SK-N-SH (cell line): ENCODE measurements around the gene TDG. TPM values are rescaled to one million over a fixed set of nuclear protein-coding genes. Genes with fewer than 3 reads are reported as not detected.
A peak's percentile ranks its signal among the peaks of the same experiment; 100 is the strongest.

Experiments
- CTCF ChIA-PET: fragments of 300-600, 350-600 bp; formaldehyde crosslinking; extraction: SDS; loops from one replicate; lab custom pipeline; 2021; lab: Yijun Ruan, JAX
- POLR2A ChIA-PET: fragments of 350-600 bp; sonication (Branson Sonifier 250); formaldehyde crosslinking; extraction: SDS; loops from one replicate; lab custom pipeline; 2020; ENCODE audit warnings: antibody characterized with exemption, inconsistent platforms; lab: Yijun Ruan, JAX
- DNase-seq: peaks from one replicate; pipeline ENCODE4 v3.0.0; 2012
- H2AFZ ChIP-seq: fragments of 200-600 bp; sonication (generic); 2 replicates; pipeline ENCODE4 v1.8.1; 2016; ENCODE audit warnings: antibody characterized with exemption, mild to moderate bottlenecking, low read depth
- H3F3A ChIP-seq: fragments of 200-600 bp; sonication (generic); replicated peaks from 2 replicates; pipeline ENCODE3; 2016; ENCODE audit warnings: antibody characterized with exemption, mild to moderate bottlenecking; ENCODE audit not compliant: insufficient read depth
- H3K27ac ChIP-seq, 2 experiments: fragments of 200-500 bp in 1 of 2; fragments of 200-600 bp in 1 of 2; sonication (Bioruptor generic) in 1 of 2; sonication (generic), shearing (Covaris generic) in 1 of 2; 2 replicates each; pipeline versions ENCODE4 v1.5.1 to v1.6.1; 2014 to 2016; ENCODE audit warnings: low read depth in 2 of 2, inconsistent platforms in 1 of 2, low read length in 1 of 2, mild to moderate bottlenecking in 1 of 2, mixed read lengths in 1 of 2
- H3K27me3 ChIP-seq: fragments of 200-600 bp; sonication (generic), shearing (Covaris generic); 2 replicates; pipeline ENCODE4 v1.6.1; 2016; ENCODE audit warnings: mixed run types; ENCODE audit not compliant: insufficient read depth
- H3K36me3 ChIP-seq, 2 experiments: fragments of 200-500 bp in 1 of 2; fragments of 200-600 bp in 1 of 2; sonication (Bioruptor generic) in 1 of 2; sonication (generic) in 1 of 2; replicated peaks in 1 of 2; 2 replicates each; pipeline versions ENCODE3 to v1.5.1; 2014 to 2016; ENCODE audit warnings: low read length in 1 of 2, mild to moderate bottlenecking in 1 of 2; ENCODE audit not compliant: insufficient read depth in 2 of 2, control insufficient read depth in 1 of 2
- H3K4me1 ChIP-seq, 2 experiments: fragments of 200-500 bp in 1 of 2; fragments of 200-600 bp in 1 of 2; sonication (Bioruptor generic) in 1 of 2; sonication (generic), shearing (Covaris generic) in 1 of 2; 2 replicates each; pipeline versions ENCODE4 v1.5.1 to v1.6.1; 2014 to 2016; ENCODE audit warnings: low read depth in 1 of 2, low read length in 1 of 2, mixed run types in 1 of 2; ENCODE audit not compliant: insufficient read depth in 2 of 2, control insufficient read depth in 1 of 2
- H3K4me2 ChIP-seq: fragments of 200-600 bp; sonication (generic), shearing (Covaris generic); 2 replicates; pipeline ENCODE4 v1.6.1; 2017; ENCODE audit warnings: mixed run types
- H3K4me3 ChIP-seq, 2 experiments: fragments of 200-500 bp in 1 of 2; fragments of 200-600 bp in 1 of 2; sonication (Bioruptor generic) in 1 of 2; sonication (generic), shearing (Covaris generic) in 1 of 2; 2 replicates each; pipeline versions ENCODE4 v1.5.1 to v1.8.1; 2014 to 2016; ENCODE audit warnings: low read depth in 2 of 2, inconsistent platforms in 1 of 2, low read length in 1 of 2, mild to moderate bottlenecking in 1 of 2, mixed read lengths in 1 of 2, moderate library complexity in 1 of 2
- H3K79me2 ChIP-seq: fragments of 200-600 bp; sonication (generic); 2 replicates; pipeline ENCODE4 v1.8.1; 2017; ENCODE audit warnings: mild to moderate bottlenecking; ENCODE audit not compliant: insufficient read depth
- H3K9ac ChIP-seq: fragments of 200-600 bp; sonication (generic); 2 replicates; pipeline ENCODE4 v1.6.1; 2017; ENCODE audit warnings: mixed run types
- H3K9me2 ChIP-seq: fragments of 200-600 bp; sonication (generic); 2 replicates; pipeline ENCODE4 v1.6.1; 2017; ENCODE audit warnings: mixed run types
- H3K9me3 ChIP-seq: fragments of 200-600 bp; sonication (generic); 2 replicates; pipeline ENCODE4 v1.6.1; 2017; ENCODE audit warnings: mixed run types, mild to moderate bottlenecking, moderate library complexity
- H4K20me1 ChIP-seq: fragments of 200-600 bp; sonication (generic); 2 replicates; pipeline ENCODE4 v1.6.1; 2017; ENCODE audit warnings: mild to moderate bottlenecking, mixed run types; ENCODE audit not compliant: insufficient read depth
- CHD2 ChIP-seq: fragments of 150-350 bp; IDR thresholded peaks from 2 replicates; pipeline ENCODE4 v1.6.1; 2018; ENCODE audit warnings: low read length; ENCODE audit not compliant: partially characterized antibody
- CTCF ChIP-seq: fragments of 200-600 bp; sonication (generic); IDR thresholded peaks from 2 replicates; pipeline ENCODE4 v1.6.1; 2017; ENCODE audit warnings: antibody characterized with exemption, mild to moderate bottlenecking, moderate library complexity
- EP300 ChIP-seq, 2 experiments: IDR thresholded peaks; 2 replicates each; pipeline versions ENCODE4 v1.4.0 to v1.6.1; 2012; ENCODE audit warnings: borderline replicate concordance in 1 of 2, low read depth in 1 of 2, low read length in 1 of 2
- FOSL2 ChIP-seq: IDR thresholded peaks from 2 replicates; pipeline ENCODE4 v1.4.0; 2012; ENCODE audit warnings: low read depth, mild to moderate bottlenecking, moderate library complexity, borderline replicate concordance
- FOXJ3 ChIP-seq: sonication (generic); formaldehyde crosslinking; IDR thresholded peaks from 2 replicates; pipeline ENCODE4 v1.5.1; 2020; ENCODE audit warnings: mild to moderate bottlenecking, missing genetic modification reagents
- FOXM1 ChIP-seq: IDR thresholded peaks from 2 replicates; pipeline ENCODE4 v1.4.0; 2012; ENCODE audit warnings: low read depth, mild to moderate bottlenecking
- GATA2 ChIP-seq: sonication (generic); formaldehyde crosslinking; IDR thresholded peaks from 2 replicates; pipeline ENCODE4 v1.5.0; 2020; ENCODE audit warnings: mild to moderate bottlenecking, missing genetic modification reagents
- MAX ChIP-seq: IDR thresholded peaks from 2 replicates; pipeline ENCODE4 v1.4.0; 2012; ENCODE audit warnings: low read depth
- MEF2A ChIP-seq: IDR thresholded peaks from 2 replicates; pipeline ENCODE4 v1.4.0; 2012; ENCODE audit warnings: low read depth, borderline replicate concordance
- MXI1 ChIP-seq: IDR thresholded peaks from 2 replicates; pipeline ENCODE4 v1.6.1; 2012; ENCODE audit warnings: mild to moderate bottlenecking, low read depth, low read length, improper control_type of control experiment
- NFIC ChIP-seq: IDR thresholded peaks from 2 replicates; pipeline ENCODE4 v1.4.0; 2012; ENCODE audit warnings: borderline replicate concordance
- PBX3 ChIP-seq: IDR thresholded peaks from 2 replicates; pipeline ENCODE4; 2012
- POLR2AphosphoS5 ChIP-seq: IDR thresholded peaks from 2 replicates; pipeline ENCODE4 v1.6.1; 2012; ENCODE audit warnings: low read depth, low read length
- REST ChIP-seq: IDR thresholded peaks from 2 replicates; pipeline ENCODE4 v1.6.1; 2012; ENCODE audit warnings: mild to moderate bottlenecking, low read depth, low read length, moderate library complexity
- SIN3A ChIP-seq: IDR thresholded peaks from 2 replicates; pipeline ENCODE4 v1.6.1; 2012; ENCODE audit warnings: low read depth, mild to moderate bottlenecking, low read length, moderate library complexity, borderline replicate concordance
- TAF1 ChIP-seq: IDR thresholded peaks from 2 replicates; pipeline ENCODE4 v1.6.1; 2012; ENCODE audit warnings: low read depth, mild to moderate bottlenecking, low read length, moderate library complexity, borderline replicate concordance
- TCF12 ChIP-seq: IDR thresholded peaks from 2 replicates; pipeline ENCODE4 v1.4.0; 2012
- USF1 ChIP-seq: IDR thresholded peaks from 2 replicates; pipeline ENCODE4 v1.4.0; 2012; ENCODE audit warnings: low read depth, borderline replicate concordance
- USF2 ChIP-seq: fragments of 150-350 bp; IDR thresholded peaks from 2 replicates; pipeline ENCODE4 v1.6.1; 2017; ENCODE audit warnings: antibody characterized with exemption, low read length, low read depth, borderline replicate concordance
- ZBTB33 ChIP-seq: IDR thresholded peaks from 2 replicates; pipeline ENCODE4 v1.4.0; 2012; ENCODE audit warnings: low read depth, borderline replicate concordance
- WGBS: methylation state at CpG from one replicate; pipeline ENCODE4 v1.1.6; 2017; ENCODE audit warnings: low lambda C conversion rate; 5-methylcytosine and 5-hydroxymethylcytosine counted together
- polyA plus RNA-seq, 3 experiments: library from polyadenylated mRNA; depleted of rRNA; stranded (reverse); fragments of >200 nt; gene quantifications; 2 replicates each; pipeline ENCODE4 v1.2.3, GENCODE V29; 2012

Gene TDG
- polyA plus RNA-seq, 1 of the 3 experiments (the other 2 are of a cell fraction), result 11.3 TPM

GRCh38 chr12:103930034-103930786, 35.5 kb upstream of the TDG start, which contains the start of gene HSP90B1:
TSS of gene HSP90B1 (plus strand) at chr12:103930410. CDS start at chr12:103930516, 106 bp downstream.
- H3K9ac ChIP-seq, result peak within 1 kb of the TSS; percentile 95
- peaks cover 3% of the 10 kb centered on the region for H3F3A ChIP-seq
- CTCF ChIA-PET, result interaction anchor here (0.7 to 1.8 kb wide), 3 partner anchors 10 to 1685 kb away, joined by 3 to 6 read pairs (median 3); no protein-coding TSS in a partner anchor
- TF ChIP-seq CTCF (no peak), ZBTB33 (no peak), POLR2AphosphoS5 (peak; percentile 92), USF1 (no peak; the same call in 1 of the 2 replicates), TAF1 (peak; percentile 86), FOSL2 (no peak), TCF12 (peak; percentile 38; the same call in 1 of the 2 replicates), GATA2 (CRISPR knock-in tag) (no peak), PBX3 (peak; percentile 25; the same call in 1 of the 2 replicates), REST (no peak), FOXJ3 (CRISPR knock-in tag) (no peak), MEF2A (no peak), CHD2 (peak; percentile 55), NFIC (no peak), USF2 (no peak), EP300 (IDR thresholded peaks at IDR 0.05; ENCODE audit: borderline replicate concordance in 1 of 2, low read depth in 1 of 2, low read length in 1 of 2) (peak in 1 of 2 experiments; percentile 8; a peak in 1 of 4 replicates), MXI1 (peak; percentile 84), SIN3A (peak; percentile 29; the same call in 1 of the 2 replicates), FOXM1 (peak; percentile 99), MAX (peak; percentile 89; the same call in 1 of the 2 replicates)

More at GRCh38 chr12:103930034-103930786, 35.5 kb upstream of the TDG start, which contains the start of gene HSP90B1:
- H3K4me1 ChIP-seq, result peaks cover 15 to 22% of the 10 kb centered on the region in 2 experiments
- H3K79me2 ChIP-seq, result peaks cover 51% of the 10 kb centered on the region
- peak within 1 kb of the TSS; percentile 94 for H3K4me2 ChIP-seq
- no peaks in the 10 kb centered on the region for H3K9me3 ChIP-seq
- H4K20me1 ChIP-seq, result peaks cover 23% of the 10 kb centered on the region
- peak within 1 kb of the TSS; percentile 86 to 91 for H3K27ac ChIP-seq
- DNase-seq, result peak; percentile 97
- no peaks in the 10 kb centered on the region for H3K27me3 ChIP-seq
- H2AFZ ChIP-seq, result peak within 1 kb of the TSS; percentile 88
- peaks cover 34 to 38% of the 10 kb centered on the region in 2 experiments for H3K36me3 ChIP-seq
- POLR2A ChIA-PET, result interaction anchor here (0.7 to 2.7 kb wide), 17 partner anchors 8 to 1305 kb away, joined by 3 to 31 read pairs (median 5); partner anchors contain the start of genes APPL2, HCFC2, NFYB and NT5DC3
- peak within 1 kb of the TSS; percentile 95 for H3K4me3 ChIP-seq
- no peaks in the 10 kb centered on the region for H3K9me2 ChIP-seq
- WGBS, result under 1% methylated on average over 40 of the region's 56 CpGs
